GM20000 (cell line): ENCODE measurements around the gene SLC12A9.
"Not testable (repeated sequence)": the region's sequence is repeated elsewhere in the genome, so short reads cannot be mapped to it uniquely, and the experiment has no call there.

Experiments used
- DNase-seq: peaks from one replicate; pipeline ENCODE4 v3.0.0; 2012; ENCODE audit warnings: low spot score
- TF ChIP-seq, protein P1 (sequence below): IDR thresholded peaks from 2 replicates; pipeline ENCODE4 v1.5.1; 2012; ENCODE audit warnings: mild to moderate bottlenecking, control low read depth; ENCODE audit errors: extremely low read depth, missing control alignments

The SLC12A9 gene

DNA sequence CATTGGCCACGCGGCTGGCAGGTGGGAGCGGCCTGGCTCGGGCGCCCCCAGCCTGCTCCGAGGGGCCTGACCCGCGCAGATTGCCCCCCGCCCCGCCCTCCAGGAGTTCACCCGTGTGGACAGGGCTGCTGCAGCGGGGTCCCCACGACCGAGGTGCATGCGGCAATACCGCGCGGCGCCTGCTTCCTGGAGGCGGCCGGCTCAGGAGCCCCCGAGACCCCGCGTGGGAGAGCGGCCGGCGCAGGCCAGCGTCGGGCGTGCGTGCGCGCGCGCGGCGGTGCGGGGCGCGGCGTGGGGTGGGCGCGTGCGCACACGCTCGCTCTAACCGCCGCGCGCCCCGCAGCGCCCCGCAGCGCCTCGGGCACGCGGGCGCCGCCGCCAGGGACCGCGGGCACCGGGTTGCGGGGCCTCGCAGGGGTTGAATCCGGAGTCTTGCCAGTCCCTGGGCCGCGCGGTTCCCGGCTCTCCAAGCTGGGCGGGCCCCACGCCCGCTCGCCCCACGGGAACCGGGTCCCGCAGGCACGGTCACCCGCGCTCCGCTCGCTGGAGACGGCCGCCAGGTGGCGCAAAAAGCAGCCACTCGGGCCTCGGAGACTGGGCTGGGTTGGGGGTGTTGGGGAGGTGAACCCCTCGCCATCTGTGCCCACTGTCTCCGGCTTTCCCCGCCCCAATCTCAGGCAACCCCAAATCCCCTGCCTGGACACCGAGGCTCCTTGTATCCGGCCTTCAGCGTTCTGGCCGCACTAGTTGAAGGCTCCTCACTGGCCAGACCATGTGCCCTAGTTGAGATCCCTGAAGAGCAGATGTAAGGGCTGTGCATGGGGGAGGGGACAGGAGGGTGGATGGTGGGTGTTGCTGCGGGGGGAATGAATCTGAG lies 44.5 kb downstream of the SLC12A9 start:
- peak; percentile 75 for DNase-seq
- TF ChIP-seq, protein P1, sequence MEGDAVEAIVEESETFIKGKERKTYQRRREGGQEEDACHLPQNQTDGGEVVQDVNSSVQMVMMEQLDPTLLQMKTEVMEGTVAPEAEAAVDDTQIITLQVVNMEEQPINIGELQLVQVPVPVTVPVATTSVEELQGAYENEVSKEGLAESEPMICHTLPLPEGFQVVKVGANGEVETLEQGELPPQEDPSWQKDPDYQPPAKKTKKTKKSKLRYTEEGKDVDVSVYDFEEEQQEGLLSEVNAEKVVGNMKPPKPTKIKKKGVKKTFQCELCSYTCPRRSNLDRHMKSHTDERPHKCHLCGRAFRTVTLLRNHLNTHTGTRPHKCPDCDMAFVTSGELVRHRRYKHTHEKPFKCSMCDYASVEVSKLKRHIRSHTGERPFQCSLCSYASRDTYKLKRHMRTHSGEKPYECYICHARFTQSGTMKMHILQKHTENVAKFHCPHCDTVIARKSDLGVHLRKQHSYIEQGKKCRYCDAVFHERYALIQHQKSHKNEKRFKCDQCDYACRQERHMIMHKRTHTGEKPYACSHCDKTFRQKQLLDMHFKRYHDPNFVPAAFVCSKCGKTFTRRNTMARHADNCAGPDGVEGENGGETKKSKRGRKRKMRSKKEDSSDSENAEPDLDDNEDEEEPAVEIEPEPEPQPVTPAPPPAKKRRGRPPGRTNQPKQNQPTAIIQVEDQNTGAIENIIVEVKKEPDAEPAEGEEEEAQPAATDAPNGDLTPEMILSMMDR, result peak; percentile 73

DNA sequence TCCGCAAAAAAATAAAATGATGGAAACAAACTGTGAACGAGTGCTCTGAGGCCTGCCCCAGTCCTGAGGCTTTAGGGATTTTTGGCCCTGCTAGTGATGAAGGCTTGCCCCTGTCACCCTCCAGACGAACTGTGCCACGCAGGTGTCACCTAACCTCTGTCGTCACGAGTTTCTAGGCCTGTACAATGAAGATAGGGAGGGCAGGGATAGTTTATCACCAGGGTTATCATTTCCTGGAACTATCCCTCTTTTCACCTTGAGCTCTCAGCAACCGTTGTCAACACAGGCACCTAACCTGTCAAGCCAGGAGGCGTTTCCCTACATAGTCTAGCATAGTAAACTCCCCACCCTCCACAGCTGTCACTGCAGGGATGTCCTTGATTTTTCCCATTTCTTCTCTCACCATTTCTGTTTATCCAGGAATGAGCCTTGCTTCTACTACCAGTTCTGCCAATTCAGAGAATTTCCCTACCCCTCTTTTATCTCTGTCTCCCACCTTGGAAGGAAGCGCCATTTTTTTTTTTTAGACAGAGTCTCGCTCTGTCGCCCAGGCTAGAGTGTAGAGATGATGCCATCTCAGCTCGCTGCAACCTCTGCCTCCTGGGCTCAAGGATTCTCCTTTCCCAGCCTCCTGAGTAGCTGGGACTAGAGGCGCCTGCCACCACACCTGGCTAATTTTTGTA lies 45.4 kb downstream of the SLC12A9 start:
- no peak for DNase-seq
- TF ChIP-seq, protein P1, result no peak

DNA sequence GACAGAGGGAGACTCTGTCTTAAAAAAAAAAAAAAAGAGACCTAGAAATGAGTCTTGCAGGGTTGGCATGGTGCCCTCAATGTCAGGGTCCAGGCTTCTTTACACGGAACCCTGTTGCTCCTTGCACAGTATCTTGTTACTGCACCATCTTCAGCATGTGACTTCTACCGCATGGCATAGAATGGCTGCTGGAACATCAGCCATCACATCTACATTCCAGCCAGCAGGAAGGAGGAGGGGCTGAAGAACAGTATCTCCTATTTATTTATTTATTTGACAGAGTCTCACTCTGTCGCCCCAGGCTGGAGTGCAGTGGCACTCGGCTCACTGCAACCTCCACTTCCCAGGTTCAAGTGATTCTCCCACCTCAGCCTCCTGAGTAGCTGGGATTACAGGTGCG lies 46.9 kb downstream of the SLC12A9 start:
- TF ChIP-seq, protein P1, result no peak
- DNase-seq, result no peak

DNA sequence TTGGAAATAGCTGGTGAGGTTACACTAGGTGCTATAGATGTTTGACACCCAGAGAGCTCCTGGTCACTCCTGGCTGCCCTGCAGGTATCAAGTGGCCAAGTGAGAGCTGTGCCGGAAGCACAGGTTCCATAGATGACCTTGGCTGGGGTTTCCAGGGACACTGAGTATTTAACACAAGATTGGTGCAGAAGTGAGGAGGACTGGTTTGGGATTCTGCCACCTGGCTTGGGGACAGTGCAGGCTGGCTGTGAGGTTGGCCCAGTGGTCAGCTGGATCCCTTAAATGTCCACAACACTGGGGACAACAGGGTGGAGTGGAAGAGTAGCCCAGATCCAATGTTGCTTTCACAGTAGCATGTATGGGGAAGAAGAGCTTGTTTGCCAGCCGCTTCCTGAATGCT lies 48.5 kb downstream of the SLC12A9 start:
- TF ChIP-seq, protein P1, result no peak
- DNase-seq, result no peak

DNA sequence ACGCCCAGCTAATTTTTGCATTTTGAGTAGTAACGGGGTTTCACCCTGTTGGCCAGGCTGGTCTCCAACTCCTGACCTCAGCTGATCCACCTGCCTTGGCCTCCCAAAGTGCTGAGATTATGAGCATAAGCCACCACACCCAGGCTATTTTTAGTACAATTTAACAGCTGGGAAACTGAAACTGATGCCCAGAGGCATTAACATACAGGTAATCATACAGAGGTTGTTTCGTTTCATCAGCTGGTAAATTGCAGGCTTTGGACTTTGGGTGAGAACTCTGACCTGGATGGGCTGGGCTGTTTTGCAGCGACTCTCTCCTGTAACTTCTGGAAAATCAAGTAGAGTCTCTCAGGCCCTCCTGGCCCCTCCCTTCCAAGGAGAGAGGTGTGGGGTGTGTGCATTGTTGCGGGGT lies 49.4 kb downstream of the SLC12A9 start:
- TF ChIP-seq, protein P1, result no peak
- DNase-seq, result no peak

DNA sequence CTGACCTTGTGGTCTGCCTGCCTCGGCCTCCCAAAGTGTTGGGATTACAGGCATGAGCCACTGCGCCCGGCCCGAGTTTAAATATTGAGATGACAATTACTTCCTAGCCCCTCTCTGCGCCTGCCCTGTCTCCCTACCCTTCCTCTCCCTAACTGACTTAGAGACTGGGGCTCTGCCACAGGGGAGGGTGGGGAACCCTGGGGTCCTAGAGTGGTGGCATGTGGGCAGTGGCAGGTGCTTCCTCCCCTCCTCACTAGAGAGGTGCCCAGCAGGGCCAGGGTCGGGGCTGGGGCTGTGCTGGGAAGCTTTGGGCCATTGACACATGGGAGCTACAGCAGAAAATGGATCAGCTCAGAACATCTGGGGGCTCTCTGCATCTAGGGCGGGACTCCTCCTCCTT lies 50.1 kb downstream of the SLC12A9 start:
- TF ChIP-seq, protein P1, result no peak
- DNase-seq, result no peak

DNA sequence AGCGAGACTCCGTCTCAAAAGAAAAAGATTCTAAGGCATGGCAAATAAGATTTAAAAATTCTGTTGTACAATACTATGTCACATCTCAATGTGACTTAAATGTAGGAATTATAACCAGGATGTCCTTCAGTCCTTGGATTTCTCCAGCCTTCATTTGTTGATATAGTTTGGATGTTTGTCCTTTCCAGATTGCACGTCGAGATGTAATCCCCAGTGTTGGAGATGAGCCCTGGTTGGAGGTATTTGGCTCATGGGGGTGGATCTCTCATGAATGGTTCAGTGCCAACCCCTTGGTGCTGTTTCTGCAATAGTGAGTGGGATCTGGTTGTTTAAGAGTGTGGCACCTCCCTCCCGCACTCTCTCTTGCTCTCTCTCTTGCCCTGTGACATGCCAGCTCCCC lies 56.0 kb downstream of the SLC12A9 start:
- no peak for DNase-seq
- TF ChIP-seq, protein P1, result no peak

DNA sequence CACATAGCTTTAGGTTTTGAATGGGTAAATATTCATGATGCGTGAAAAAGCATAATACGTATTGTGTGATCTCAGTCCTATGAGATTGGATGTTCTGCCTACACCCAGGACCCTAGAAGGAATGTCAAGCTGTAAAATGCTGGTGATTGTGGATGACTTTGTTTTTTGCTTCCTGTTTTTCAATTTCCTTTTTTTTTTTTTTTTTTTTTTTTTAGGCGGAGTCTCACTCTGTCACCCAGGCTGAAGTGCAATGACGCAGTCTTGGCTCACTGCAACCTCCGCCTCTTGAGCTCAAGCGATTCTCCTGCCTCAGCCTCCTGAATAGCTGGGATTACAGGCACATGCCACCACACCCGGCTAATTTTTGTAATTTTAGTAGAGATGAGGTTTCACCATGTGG lies 57.9 kb downstream of the SLC12A9 start:
- not testable (repeated sequence) for DNase-seq
